ENCODE data around the gene TTC1. TPM values are rescaled to one million over a fixed set of nuclear protein-coding genes. Genes with fewer than 3 reads are reported as not detected.
"Not testable (repeated sequence)": the region's sequence is repeated elsewhere in the genome, so short reads cannot be mapped to it uniquely, and the experiment has no call there.

The TTC1 gene
- total RNA-seq, 1 experiment from 2014 or later, result 53.0 TPM

- intact Hi-C loops (cut with micrococcal nuclease; ENCODE audit: unreplicated experiment), result loop anchor here (2.0 kb wide), 1 partner anchor 44 kb away; no protein-coding TSS in a partner anchor
- no peaks in the 10 kb centered on the region for H3K9me3 Mint-ChIP-seq (ENCODE audit: unreplicated experiment)
- peaks cover 21% of the 10 kb centered on the region for H3K36me3 Mint-ChIP-seq (ENCODE audit: insufficient read depth, unreplicated experiment)
- H3K4me3 Mint-ChIP-seq (ENCODE audit: unreplicated experiment), result peak overlapping the region; percentile 60
- H3K4me3 ChIP-seq (ENCODE audit: low read depth, low read length), result no peak overlapping the region
- no peaks in the 10 kb centered on the region for H3K9me3 ChIP-seq
- no peak for TF ChIP-seq CTCF (IDR thresholded peaks at IDR 0.05; ENCODE audit: insufficient read depth in 1 of 2, low read depth in 1 of 2, low read length in 1 of 2, severe bottlenecking in 1 of 2, unreplicated experiment in 1 of 2)
- BruUV-seq (replicated peaks), result no TSS peak
- peaks cover 13% of the 10 kb centered on the region for H3K4me1 Mint-ChIP-seq (ENCODE audit: low read depth, unreplicated experiment)
- peaks cover 2% of the 10 kb centered on the region; the same call in 1 of the 2 replicates for H3K36me3 ChIP-seq (ENCODE audit: control insufficient read depth, insufficient read depth, low read length)
- H3K27me3 Mint-ChIP-seq (ENCODE audit: insufficient read depth, unreplicated experiment), result no peaks in the 10 kb centered on the region
- no peaks in the 10 kb centered on the region for H3K27me3 ChIP-seq (replicated peaks; ENCODE audit: control insufficient read depth, insufficient read depth, low read length)
- POLR2A ChIA-PET, result interaction anchor here (0.6 kb wide), 1 partner anchor 40 kb away, joined by 3 read pairs; no protein-coding TSS in a partner anchor
- peak overlapping the region; percentile 86 for H3K27ac Mint-ChIP-seq (ENCODE audit: unreplicated experiment)
- CTCF ChIA-PET, result interaction anchor here (0.6 to 2.5 kb wide), 4 partner anchors 16 to 354 kb away, joined by 3 to 14 read pairs (median 6); partner anchors contain the start of genes CCNJL and SLU7
- DNase-seq, result peak; percentile 19 to 42
- H3K4me1 ChIP-seq, result peaks cover 30% of the 10 kb centered on the region
Observed at GRCh38 chr5:160064417-160064810, 55.5 kb downstream of the TTC1 start.

GRCh38 chr5:160064995-160065614, 56.2 kb downstream of the TTC1 start:
- Histone ChIP-seq H3K36me3 (ENCODE audit: control insufficient read depth, insufficient read depth, low read length) (peaks cover 2% of the 10 kb centered on the region; the same call in 1 of the 2 replicates), H3K4me3 (ENCODE audit: low read depth, low read length) (no peak overlapping the region), H3K4me1 (peaks cover 30% of the 10 kb centered on the region), H3K9me3 (no peaks in the 10 kb centered on the region), H3K27me3 (replicated peaks; ENCODE audit: control insufficient read depth, insufficient read depth, low read length) (no peaks in the 10 kb centered on the region)
- peaks cover 13% of the 10 kb centered on the region for H3K4me1 Mint-ChIP-seq (ENCODE audit: low read depth, unreplicated experiment)
- POLR2A ChIA-PET, result interaction anchor here (0.6 to 0.7 kb wide), 2 partner anchors 16 to 41 kb away, joined by 3 to 4 read pairs; no protein-coding TSS in a partner anchor
- intact Hi-C loops (cut with micrococcal nuclease; ENCODE audit: unreplicated experiment), result loop anchor here (1.0 to 2.0 kb wide), 3 partner anchors 15 to 54 kb away; partner anchors contain the start of gene PWWP2A
- CTCF ChIA-PET, result interaction anchor here (0.6 to 2.5 kb wide), 4 partner anchors 15 to 354 kb away, joined by 3 to 14 read pairs (median 6); partner anchors contain the start of genes CCNJL and SLU7
- H3K9me3 Mint-ChIP-seq (ENCODE audit: unreplicated experiment), result no peaks in the 10 kb centered on the region
- no peak for TF ChIP-seq CTCF (IDR thresholded peaks at IDR 0.05; ENCODE audit: insufficient read depth in 1 of 2, low read depth in 1 of 2, low read length in 1 of 2, severe bottlenecking in 1 of 2, unreplicated experiment in 1 of 2)
- BruUV-seq (replicated peaks), result TSS peak; percentile 87
- H3K27me3 Mint-ChIP-seq (ENCODE audit: insufficient read depth, unreplicated experiment), result no peaks in the 10 kb centered on the region
- DNase-seq, result peak; percentile 84 to 93
- peak overlapping the region; percentile 86 for H3K27ac Mint-ChIP-seq (ENCODE audit: unreplicated experiment)
- H3K36me3 Mint-ChIP-seq (ENCODE audit: insufficient read depth, unreplicated experiment), result peaks cover 19% of the 10 kb centered on the region
- peak overlapping the region; percentile 60 for H3K4me3 Mint-ChIP-seq (ENCODE audit: unreplicated experiment)

GRCh38 chr5:160069120-160069519, 60.2 kb downstream of the TTC1 start:
- H3K27me3 Mint-ChIP-seq (ENCODE audit: insufficient read depth, unreplicated experiment); H3K9me3 Mint-ChIP-seq (ENCODE audit: unreplicated experiment); H3K4me3 Mint-ChIP-seq (ENCODE audit: unreplicated experiment); POLR2A ChIA-PET; BruUV-seq (replicated peaks); H3K9me3 ChIP-seq; H3K27ac Mint-ChIP-seq (ENCODE audit: unreplicated experiment); H3K36me3 ChIP-seq (ENCODE audit: control insufficient read depth, insufficient read depth, low read length); intact Hi-C loops (cut with micrococcal nuclease; ENCODE audit: unreplicated experiment); DNase-seq; H3K4me3 ChIP-seq (ENCODE audit: low read depth, low read length); H3K27me3 ChIP-seq (replicated peaks; ENCODE audit: control insufficient read depth, insufficient read depth, low read length): not testable (repeated sequence)
- peaks cover 16% of the 10 kb centered on the region for H3K4me1 ChIP-seq
- Mint-ChIP-seq H3K4me1 (ENCODE audit: low read depth, unreplicated experiment) (peaks cover 20% of the 10 kb centered on the region), H3K36me3 (ENCODE audit: insufficient read depth, unreplicated experiment) (peaks cover 14% of the 10 kb centered on the region)
- CTCF ChIA-PET, result interaction anchor here (0.6 to 1.5 kb wide), 2 partner anchors 47 to 218 kb away, joined by 4 read pairs; no protein-coding TSS in a partner anchor

Data from Caco-2 (cell line).